COR-L47 (cell line): ENCODE results near the gene OXNAD1.

ENCODE experiments used
- DNase-seq: peaks from one replicate; lab custom pipeline; 2025; lab: John Stamatoyannopoulos, UW

OXNAD1 gene

GRCh38 chr3:16247282-16248061 lies 17.5 kb upstream of the OXNAD1 start:
- peak; percentile 23 for DNase-seq

GRCh38 chr3:16248556-16248955 lies 16.5 kb upstream of the OXNAD1 start:
- DNase-seq = no peak

- DNase-seq = no peak
Observed at GRCh38 chr3:16249336-16249735, 15.7 kb upstream of the OXNAD1 start.

- DNase-seq = no peak
Observed at GRCh38 chr3:16249886-16250285, 15.1 kb upstream of the OXNAD1 start.

GRCh38 chr3:16251316-16252085 lies 13.5 kb upstream of the OXNAD1 start:
- no peak for DNase-seq

GRCh38 chr3:16252243-16252978 lies 12.6 kb upstream of the OXNAD1 start:
- DNase-seq = no peak

GRCh38 chr3:16252988-16253387 lies 12.0 kb upstream of the OXNAD1 start:
- DNase-seq = no peak

GRCh38 chr3:16253601-16254000 lies 11.4 kb upstream of the OXNAD1 start:
- no peak for DNase-seq

- DNase-seq = no peak
Observed at GRCh38 chr3:16254916-16255315, 10.1 kb upstream of the OXNAD1 start.

GRCh38 chr3:16255326-16255725 lies 9.7 kb upstream of the OXNAD1 start:
- no peak for DNase-seq

- peak; percentile 89 for DNase-seq
Observed at GRCh38 chr3:16255726-16256125, 9.3 kb upstream of the OXNAD1 start.

GRCh38 chr3:16257309-16257708 lies 7.7 kb upstream of the OXNAD1 start:
- no peak for DNase-seq

- no peak for DNase-seq
Observed at GRCh38 chr3:16258177-16258576, 6.8 kb upstream of the OXNAD1 start.

- no peak for DNase-seq
Observed at GRCh38 chr3:16258866-16259265, 6.1 kb upstream of the OXNAD1 start.

GRCh38 chr3:16260046-16260445 lies 5.0 kb upstream of the OXNAD1 start:
- no peak for DNase-seq

- no peak for DNase-seq
Observed at GRCh38 chr3:16262174-16262573, 2.8 kb upstream of the OXNAD1 start.

GRCh38 chr3:16264174-16264707 lies 771 bp upstream of the OXNAD1 start:
- DNase-seq = no peak

GRCh38 chr3:16265455-16265786 lies 409 bp downstream of the OXNAD1 start:
- DNase-seq = no peak

- DNase-seq = no peak
Observed at GRCh38 chr3:16266714-16267113, 1.7 kb downstream of the OXNAD1 start.

GRCh38 chr3:16270855-16271254 lies 5.8 kb downstream of the OXNAD1 start:
- no peak for DNase-seq

- no peak for DNase-seq
Observed at GRCh38 chr3:16272588-16272987, 7.6 kb downstream of the OXNAD1 start.

- DNase-seq = no peak
Observed at GRCh38 chr3:16273867-16274266, 8.9 kb downstream of the OXNAD1 start.

- DNase-seq = no peak
Observed at GRCh38 chr3:16277471-16277870, 12.5 kb downstream of the OXNAD1 start.
